DND-41 (cell line): ENCODE data around the gene ZNF236.

ENCODE experiments used
- ATAC-seq: fragments of 200-7000 bp; cut with Tn5 transposase; 3 replicates; pipeline ENCODE4 v1.9.1; 2021; ENCODE audit warnings: low read depth; ENCODE audit not compliant: insufficient read depth
- DNase-seq: peaks from one replicate; pipeline ENCODE4 v3.0.0-alpha.2; 2020
- H2AFZ ChIP-seq: 2 replicates; pipeline ENCODE4 v1.6.0; 2012; ENCODE audit warnings: low read depth, low read length
- H3K27ac ChIP-seq: 2 replicates; pipeline ENCODE4 v1.5.1; 2012; ENCODE audit warnings: low read length, inconsistent platforms
- H3K27me3 ChIP-seq: fragments of 200-600 bp; sonication (generic); 2 replicates; pipeline ENCODE4 v1.6.0; 2012; ENCODE audit warnings: low read length, mild to moderate bottlenecking, inconsistent platforms; ENCODE audit not compliant: insufficient read depth, poor library complexity
- H3K36me3 ChIP-seq: 2 replicates; pipeline ENCODE4 v1.5.1; 2012; ENCODE audit warnings: low read length, inconsistent platforms; ENCODE audit not compliant: insufficient read depth
- H3K4me1 ChIP-seq: 2 replicates; pipeline ENCODE4 v1.5.1; 2012; ENCODE audit warnings: mild to moderate bottlenecking, low read length; ENCODE audit not compliant: insufficient read depth
- H3K4me2 ChIP-seq: 2 replicates; pipeline ENCODE4 v1.6.0; 2012; ENCODE audit warnings: mild to moderate bottlenecking, moderate library complexity, low read length, inconsistent platforms; ENCODE audit not compliant: insufficient read depth
- H3K4me3 ChIP-seq, 2 experiments: fragments of 200-600 bp in 1 of 2; shearing (Covaris generic) in 1 of 2; 2 replicates each; pipeline ENCODE4 v1.5.1; 2012 to 2016; ENCODE audit warnings: inconsistent platforms in 2 of 2, low read length in 2 of 2, mild to moderate bottlenecking in 2 of 2, low read depth in 1 of 2, moderate library complexity in 1 of 2
- H3K79me2 ChIP-seq: 2 replicates; pipeline ENCODE4 v1.6.0; 2012; ENCODE audit warnings: low read length, inconsistent platforms; ENCODE audit not compliant: insufficient read depth
- H3K9ac ChIP-seq: 2 replicates; pipeline ENCODE4 v1.6.0; 2012; ENCODE audit warnings: low read depth, mild to moderate bottlenecking, inconsistent platforms, low read length, moderate library complexity
- H3K9me3 ChIP-seq: 2 replicates; pipeline ENCODE4 v1.5.1; 2012; ENCODE audit warnings: low read length, moderate library complexity, mild to moderate bottlenecking, inconsistent platforms; ENCODE audit not compliant: insufficient read depth, severe bottlenecking
- H4K20me1 ChIP-seq: 2 replicates; pipeline ENCODE4 v1.6.0; 2012; ENCODE audit warnings: low read length; ENCODE audit not compliant: insufficient read depth
- EZH2 ChIP-seq: IDR thresholded peaks from 3 replicates; pipeline ENCODE4 v1.6.1; 2012; ENCODE audit warnings: borderline replicate concordance, low read depth, mild to moderate bottlenecking, moderate library complexity, low read length, inconsistent platforms; ENCODE audit not compliant: severe bottlenecking
- TF ChIP-seq, protein P1 (sequence below): IDR thresholded peaks from 2 replicates; pipeline ENCODE4 v1.5.1; 2012; ENCODE audit warnings: borderline replicate concordance, low read length, moderate library complexity, mild to moderate bottlenecking; ENCODE audit not compliant: poor library complexity, severe bottlenecking; ENCODE audit errors: extremely low read depth

Gene ZNF236

DNA sequence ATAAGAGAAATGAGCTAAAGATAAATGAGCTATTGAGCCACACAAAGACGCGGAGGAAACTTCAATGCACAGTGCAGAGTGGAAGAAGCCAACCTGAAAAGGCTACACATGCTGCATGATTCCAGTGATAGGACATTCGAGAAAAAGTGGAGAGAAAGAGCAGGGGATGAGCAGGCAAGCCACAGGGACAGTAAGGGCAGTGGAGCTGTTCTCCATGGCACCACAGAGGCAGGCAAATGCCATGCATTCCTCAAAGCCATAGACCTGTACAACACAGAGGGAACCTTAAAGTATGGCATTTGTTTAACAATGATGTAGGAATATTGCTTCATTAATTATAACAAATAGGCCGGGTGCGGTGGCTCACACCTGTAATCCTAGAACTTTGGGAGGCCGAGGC lies 36.5 kb upstream of the ZNF236 start:
- ATAC-seq (no peak), DNase-seq (no peak)
- no peak overlapping the region for H3K27ac ChIP-seq
- H4K20me1 ChIP-seq, result no peaks in the 10 kb centered on the region
- H3K27me3 ChIP-seq, result no peaks in the 10 kb centered on the region
- H3K36me3 ChIP-seq, result no peaks in the 10 kb centered on the region
- no peak overlapping the region for H2AFZ ChIP-seq
- no peak overlapping the region for H3K9ac ChIP-seq
- TF ChIP-seq, protein P1, sequence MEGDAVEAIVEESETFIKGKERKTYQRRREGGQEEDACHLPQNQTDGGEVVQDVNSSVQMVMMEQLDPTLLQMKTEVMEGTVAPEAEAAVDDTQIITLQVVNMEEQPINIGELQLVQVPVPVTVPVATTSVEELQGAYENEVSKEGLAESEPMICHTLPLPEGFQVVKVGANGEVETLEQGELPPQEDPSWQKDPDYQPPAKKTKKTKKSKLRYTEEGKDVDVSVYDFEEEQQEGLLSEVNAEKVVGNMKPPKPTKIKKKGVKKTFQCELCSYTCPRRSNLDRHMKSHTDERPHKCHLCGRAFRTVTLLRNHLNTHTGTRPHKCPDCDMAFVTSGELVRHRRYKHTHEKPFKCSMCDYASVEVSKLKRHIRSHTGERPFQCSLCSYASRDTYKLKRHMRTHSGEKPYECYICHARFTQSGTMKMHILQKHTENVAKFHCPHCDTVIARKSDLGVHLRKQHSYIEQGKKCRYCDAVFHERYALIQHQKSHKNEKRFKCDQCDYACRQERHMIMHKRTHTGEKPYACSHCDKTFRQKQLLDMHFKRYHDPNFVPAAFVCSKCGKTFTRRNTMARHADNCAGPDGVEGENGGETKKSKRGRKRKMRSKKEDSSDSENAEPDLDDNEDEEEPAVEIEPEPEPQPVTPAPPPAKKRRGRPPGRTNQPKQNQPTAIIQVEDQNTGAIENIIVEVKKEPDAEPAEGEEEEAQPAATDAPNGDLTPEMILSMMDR, result no peak
- TF ChIP-seq EZH2, result no peak
- H3K4me3 ChIP-seq, result no peak overlapping the region
- H3K4me1 ChIP-seq, result no peaks in the 10 kb centered on the region
- peaks cover 2% of the 10 kb centered on the region for H3K9me3 ChIP-seq
- no peaks in the 10 kb centered on the region for H3K79me2 ChIP-seq
- no peak overlapping the region for H3K4me2 ChIP-seq

DNA sequence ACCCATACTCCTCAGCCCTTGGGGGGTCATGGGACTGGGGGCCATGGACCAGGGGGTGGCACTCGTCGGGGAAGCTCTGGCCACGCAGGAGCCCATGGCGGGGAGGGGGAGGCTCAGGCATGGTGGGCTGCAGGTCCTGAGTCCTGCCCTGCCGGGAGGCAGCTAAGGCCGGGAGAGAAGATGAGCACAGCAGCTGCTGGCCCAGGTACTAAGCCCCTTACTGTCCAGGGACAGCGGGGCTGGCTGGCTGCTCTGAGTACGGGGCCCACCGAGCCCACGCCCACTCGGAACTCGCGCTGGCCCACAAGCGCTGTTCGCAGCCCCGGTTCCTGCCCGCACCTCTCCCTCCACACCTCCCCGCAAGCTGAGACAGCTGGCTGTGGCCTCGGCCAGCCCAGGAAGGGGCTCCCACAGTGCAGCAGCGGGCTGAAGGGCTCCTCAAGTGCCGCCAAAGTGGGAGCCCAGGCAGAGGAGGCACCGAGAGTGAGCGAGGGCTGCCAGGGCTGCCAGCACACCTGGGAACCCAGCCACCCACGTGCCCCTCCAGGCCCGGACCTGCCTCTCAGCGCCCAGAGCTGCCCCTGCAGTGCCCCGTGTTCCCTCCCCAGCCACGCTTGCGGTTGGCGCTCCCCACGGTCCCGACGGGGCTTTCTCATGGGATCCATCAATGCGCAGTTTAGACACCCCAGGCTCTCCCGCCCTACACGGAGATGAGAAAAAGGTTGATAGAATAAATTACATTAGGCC lies 33.6 kb upstream of the ZNF236 start:
- H3K4me2 ChIP-seq, result no peak overlapping the region
- H3K27ac ChIP-seq, result no peak overlapping the region
- no peak overlapping the region for H2AFZ ChIP-seq
- no peaks in the 10 kb centered on the region for H3K36me3 ChIP-seq
- no peaks in the 10 kb centered on the region for H3K4me1 ChIP-seq
- no peaks in the 10 kb centered on the region for H3K79me2 ChIP-seq
- H4K20me1 ChIP-seq, result no peaks in the 10 kb centered on the region
- ATAC-seq, result no peak
- DNase-seq, result no peak
- no peak overlapping the region for H3K4me3 ChIP-seq
- H3K9me3 ChIP-seq, result peaks cover 18% of the 10 kb centered on the region
- no peak for TF ChIP-seq EZH2
- TF ChIP-seq, protein P1, result no peak
- H3K27me3 ChIP-seq, result no peaks in the 10 kb centered on the region
- no peak overlapping the region for H3K9ac ChIP-seq

DNA sequence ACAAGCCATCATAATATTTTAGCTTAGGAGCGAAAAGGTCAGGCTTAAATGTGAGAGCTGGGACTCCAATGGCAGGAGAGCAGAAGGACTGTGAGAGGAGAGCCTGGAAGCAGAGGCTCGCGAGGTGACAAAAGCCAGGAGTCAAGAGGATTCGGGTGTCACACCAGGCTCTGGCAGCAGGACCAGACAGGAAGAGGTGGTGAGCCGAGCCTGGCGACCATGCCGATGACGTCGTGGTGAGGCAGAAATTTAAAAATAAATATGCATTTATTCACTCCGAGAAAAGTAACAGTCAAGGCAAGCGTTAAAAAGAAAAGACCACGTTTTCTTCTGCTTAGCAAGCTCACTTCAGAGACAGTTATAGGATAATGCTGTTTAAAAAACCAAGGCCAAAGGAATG lies 31.3 kb upstream of the ZNF236 start:
- TF ChIP-seq, protein P1, result no peak
- Histone ChIP-seq H3K9ac (no peak overlapping the region), H3K27me3 (no peaks in the 10 kb centered on the region), H2AFZ (no peak overlapping the region), H3K79me2 (no peaks in the 10 kb centered on the region), H3K36me3 (no peaks in the 10 kb centered on the region), H3K4me3 (no peak overlapping the region), H4K20me1 (no peaks in the 10 kb centered on the region), H3K9me3 (peaks cover 18% of the 10 kb centered on the region), H3K4me1 (no peaks in the 10 kb centered on the region), H3K4me2 (no peak overlapping the region), H3K27ac (no peak overlapping the region)
- ATAC-seq, result no peak
- DNase-seq, result no peak

DNA sequence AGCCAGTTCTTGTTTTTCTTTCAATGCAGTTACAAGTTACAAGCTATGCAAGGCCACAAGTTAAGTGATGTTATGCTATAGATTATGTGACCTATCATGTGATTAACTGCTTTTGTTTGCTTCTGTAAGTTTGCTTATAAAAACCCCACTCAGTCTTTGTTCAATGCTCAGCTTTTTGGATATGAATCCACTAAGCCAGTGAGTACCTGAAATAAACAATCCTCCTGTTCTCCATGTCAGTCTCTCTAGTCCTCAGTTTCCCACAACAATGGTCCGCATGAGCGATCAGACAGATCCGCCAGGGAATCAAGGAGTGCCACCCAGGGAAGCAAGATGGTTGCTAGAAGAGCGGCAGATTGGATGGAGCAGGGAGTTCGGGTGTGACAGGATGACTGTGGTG lies 30.7 kb upstream of the ZNF236 start:
- ATAC-seq, result no peak
- Histone ChIP-seq H2AFZ (no peak overlapping the region), H3K27ac (no peak overlapping the region)

More for the DNA sequence above, 30.7 kb upstream of the ZNF236 start:
- Histone ChIP-seq H3K27me3 (no peaks in the 10 kb centered on the region), H3K4me1 (no peaks in the 10 kb centered on the region), H3K4me3 (no peak overlapping the region), H4K20me1 (no peaks in the 10 kb centered on the region), H3K36me3 (no peaks in the 10 kb centered on the region), H3K9ac (no peak overlapping the region), H3K9me3 (peaks cover 18% of the 10 kb centered on the region), H3K79me2 (no peaks in the 10 kb centered on the region), H3K4me2 (no peak overlapping the region)
- TF ChIP-seq, protein P1, result no peak
- no peak for TF ChIP-seq EZH2
- no peak for DNase-seq
